ENCODE data around the gene DNAH11.

Gene DNAH11

DNA sequence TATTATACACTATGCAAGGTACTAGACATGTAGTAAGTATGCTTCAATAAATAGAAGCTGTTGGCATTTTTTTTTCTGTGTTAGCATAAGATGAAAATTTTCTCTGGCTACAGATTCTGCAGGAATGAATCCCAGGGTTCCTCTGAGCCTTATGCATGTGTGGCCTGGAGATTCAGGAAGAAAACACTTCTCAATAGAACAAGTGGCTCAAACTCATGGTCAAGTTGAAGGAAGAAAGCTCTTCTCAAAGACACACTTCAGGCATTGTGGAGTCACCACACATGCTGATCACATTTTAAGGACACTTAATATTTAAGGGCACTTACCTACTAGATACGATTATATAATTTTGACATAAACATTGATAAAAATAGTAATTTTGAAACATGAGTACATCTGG, 19.5 kb downstream of the DNAH11 start:
- DNase-seq = no peak

DNA sequence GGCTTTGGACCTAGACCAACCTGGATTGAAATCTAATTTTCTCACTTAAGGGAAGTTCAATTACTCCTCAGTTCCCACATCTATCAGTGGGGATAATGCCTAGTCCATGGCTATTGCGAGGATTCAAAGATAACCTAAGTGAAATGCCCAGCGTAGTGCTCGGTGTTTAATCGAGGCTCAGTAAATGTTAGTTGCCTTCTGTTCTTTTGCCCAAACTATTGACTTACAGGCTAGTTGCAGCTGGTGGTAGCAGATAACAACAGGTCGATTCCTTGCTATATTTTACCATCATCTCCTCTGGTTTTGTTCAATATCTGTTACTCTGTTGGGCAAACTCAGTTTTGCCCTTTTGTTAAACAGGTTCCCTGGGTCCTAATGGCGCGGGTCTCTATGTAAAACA, 22.8 kb downstream of the DNAH11 start:
- DNase-seq = no peak

DNA sequence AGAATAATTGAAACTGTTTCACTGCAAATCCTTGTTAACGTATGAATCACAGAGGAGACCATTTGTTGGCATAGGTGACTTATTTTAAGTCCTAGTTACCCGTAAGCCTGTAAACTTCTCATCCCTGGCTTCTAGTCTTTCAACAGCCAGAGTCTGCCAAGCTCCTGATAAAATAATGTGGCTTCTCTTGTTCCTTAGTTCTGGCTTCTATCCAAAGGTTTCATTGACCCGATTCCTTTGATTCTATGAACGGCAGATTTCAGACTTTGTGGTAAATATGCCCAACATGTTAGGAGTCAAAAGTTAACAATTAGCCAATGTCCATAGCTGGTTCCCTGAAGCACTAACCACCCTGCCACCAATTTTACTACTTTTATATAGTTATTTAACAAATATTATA, 23.3 kb downstream of the DNAH11 start:
- DNase-seq = no peak

DNA sequence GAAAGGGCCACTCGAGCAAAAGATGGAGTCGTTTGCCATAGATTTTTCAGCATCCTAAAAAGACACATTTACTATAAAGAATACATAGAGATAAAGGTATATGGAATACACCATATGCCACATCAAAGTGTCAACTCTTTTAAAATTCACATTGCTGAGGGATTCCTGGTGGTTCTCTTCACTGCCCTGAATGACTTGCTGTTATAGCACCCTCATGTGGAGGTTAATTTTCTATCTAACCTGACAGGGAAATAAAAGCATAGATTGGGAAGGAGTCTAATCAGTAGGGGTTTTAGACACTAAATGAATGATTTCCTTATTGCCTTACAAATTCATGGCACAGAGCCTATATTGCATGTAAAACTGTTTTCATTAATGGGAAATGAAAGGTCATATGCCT, 25.9 kb downstream of the DNAH11 start:
- no peak for DNase-seq

DNA sequence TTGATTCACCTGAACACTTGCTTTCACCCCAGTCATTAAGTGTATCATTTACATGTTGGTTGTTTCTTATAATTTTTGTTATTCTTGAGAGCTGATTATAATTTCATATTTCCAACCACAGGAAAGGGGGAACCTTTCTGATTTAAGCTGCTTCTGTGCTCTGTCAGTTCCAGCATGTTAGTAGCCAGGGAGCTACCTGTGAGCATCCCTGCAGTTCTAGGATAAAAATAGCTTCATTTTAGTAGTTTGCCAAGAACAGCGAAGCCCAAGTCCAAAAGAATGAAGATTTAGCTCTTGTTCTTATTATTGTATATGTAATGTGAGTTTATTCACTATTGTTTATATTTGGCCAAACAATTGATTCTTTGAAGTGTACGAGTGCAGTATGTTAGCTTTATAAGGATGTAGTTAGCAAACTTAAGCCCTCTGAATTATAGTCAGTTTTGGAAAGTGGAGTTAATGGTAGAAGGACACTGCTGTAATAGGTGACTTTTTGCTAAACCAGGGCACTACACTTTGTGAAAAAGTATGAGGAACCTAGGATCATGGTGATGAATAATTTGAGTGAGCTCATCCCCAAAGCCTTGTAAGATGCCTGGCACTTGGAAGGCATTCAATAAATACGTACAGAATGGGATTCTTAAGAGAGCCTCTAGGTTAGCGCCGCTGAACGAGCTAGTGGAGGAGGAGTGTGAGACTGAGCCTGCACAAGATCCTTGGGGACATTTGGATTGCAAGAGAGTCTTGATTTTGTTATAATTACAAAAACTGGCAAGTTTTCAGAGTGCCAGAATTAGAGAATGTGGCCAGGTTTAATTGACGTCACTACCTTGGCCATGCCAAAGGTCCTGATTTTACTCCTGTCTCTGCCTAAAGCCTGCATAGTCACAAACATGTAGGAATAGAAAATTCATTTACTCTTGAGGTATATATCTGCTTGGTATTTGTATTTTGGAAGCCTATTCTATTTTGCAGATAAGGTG, 29.8 kb downstream of the DNAH11 start:
- no peak for DNase-seq

DNA sequence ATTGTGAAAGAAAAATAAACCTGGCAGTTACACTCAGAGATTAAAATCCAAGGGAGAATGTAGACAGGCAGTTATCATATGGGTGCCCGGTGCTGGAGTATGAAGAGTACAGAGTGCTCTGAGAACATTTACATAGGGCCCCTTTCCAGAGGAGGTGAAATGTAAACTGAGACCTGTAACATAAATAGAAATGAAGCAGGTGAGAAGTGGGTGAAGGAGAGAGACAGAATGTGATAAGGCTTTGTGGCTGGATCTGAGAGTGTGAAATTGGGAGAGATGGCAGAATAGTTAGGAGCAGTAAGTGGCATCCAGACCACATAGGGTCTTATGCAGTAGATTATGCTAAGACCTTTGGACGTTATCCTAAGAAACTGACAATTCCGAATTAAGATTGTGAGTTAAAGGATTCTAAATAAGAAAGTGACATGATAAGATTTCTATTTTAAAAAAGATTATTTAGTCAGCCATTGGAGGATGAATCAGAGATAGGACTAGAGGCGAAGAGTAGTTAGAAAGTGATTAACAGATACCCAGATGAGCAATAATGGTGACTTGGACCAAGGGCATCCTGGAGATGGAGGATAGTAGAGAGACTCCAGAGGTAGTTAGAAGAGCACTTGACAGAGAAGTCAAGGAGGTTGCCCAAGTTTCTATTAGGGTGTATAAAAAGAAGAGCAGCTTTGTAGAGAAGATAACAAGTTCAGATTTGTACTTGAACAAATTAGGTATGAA, 36.7 kb downstream of the DNAH11 start:
- DNase-seq = no peak

DNA sequence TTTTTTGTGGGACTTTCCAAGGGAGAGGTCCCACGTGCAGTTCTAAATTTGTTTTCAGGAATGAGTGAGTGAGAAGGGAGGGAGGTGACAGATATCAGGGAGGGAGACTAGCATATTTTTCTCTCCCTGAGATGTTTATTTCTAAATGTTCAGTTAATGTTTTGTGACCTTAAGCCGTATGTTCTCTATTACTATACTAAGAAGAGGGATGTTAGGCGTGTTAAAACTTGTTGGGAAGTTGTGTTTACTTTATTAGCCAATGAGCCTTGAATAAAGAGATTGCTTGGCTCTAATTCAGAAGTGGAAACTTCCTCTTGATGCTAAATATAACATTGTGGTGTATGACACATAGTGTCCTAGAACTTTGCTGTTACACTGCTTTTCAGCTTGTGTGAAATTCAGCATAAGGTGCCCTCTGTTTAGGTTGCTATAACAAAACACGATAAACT, 37.3 kb downstream of the DNAH11 start:
- no peak for DNase-seq

DNA sequence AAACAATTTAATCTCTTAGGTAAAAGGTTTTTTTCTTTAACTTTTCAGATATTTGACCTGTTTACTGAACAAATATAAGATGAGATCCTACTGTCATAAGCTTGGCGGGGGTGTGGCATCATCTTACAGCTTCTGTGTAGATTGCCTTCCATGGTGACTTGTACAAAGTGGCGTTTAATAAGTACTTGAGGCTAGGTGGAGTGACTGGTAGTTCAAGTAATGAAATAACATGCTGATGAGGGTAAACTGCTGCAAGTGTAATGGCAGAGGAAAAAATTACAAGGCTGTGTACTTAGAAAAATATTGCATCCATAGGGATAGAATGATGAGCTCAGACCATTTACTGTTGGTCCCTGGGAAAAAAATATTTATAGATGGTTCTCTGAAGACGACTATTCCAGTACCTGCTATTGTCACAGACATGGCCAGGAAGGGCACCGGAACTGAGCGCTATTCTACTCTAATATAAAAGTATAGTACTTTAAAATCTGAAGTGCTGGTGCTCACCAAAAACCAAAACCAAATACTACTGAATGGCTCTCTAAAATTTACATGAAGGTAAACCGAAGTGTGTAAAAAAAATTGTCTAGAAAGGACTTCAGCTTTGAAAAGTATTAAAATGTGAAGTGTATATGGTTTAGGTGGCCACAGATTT, 42.4 kb downstream of the DNAH11 start:
- no peak for DNase-seq

DNA sequence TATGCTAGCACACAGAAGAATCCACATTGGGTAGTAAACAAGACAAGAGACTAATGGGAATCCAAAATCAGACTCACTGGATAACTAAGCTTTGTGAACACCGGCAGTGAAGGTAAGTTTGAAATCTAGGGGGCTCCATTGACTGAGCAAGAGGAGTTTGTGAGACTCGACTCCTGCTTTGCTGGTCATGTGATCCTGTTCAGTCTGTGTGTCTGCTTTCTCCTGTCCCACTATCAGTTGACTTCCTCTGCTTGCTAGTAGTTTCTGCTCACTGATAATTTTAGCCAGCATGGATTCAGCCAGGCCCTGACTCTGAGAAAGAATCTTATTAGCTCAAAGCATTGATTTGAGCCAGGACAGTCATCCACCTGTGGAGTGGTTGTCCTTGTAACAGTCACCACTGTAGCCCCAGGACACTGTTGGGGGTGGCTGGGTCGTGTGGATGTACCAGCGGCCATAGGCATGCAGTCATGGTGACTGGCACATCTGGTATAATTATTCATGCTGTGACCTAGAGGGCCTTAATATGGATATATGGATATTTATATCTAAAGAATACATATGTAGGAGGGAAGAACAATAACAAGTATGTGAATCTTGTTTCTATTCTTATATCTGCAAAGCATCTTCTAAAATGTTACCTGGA, 44.4 kb downstream of the DNAH11 start:
- no peak for DNase-seq

DNA sequence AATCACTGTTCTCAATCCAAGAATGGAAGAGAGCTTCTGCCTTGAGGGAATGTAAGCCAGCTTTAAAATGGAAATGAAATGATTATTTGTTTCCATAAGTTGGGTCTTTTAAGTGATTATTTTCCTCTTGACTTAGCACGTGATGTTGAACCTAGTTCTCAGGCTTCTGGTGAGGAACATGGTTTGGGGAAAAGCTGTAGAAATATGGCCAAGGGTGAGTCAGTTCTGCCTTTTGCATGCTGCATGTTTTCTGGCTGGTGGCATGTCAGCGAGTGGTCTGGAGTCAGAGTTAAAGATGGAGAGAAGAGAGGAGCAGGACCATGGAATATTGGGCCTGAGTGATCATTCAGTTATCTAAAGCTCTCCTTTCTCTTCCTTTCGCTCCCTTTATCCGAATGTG, 54.0 kb downstream of the DNAH11 start:
- no peak for DNase-seq

DNA sequence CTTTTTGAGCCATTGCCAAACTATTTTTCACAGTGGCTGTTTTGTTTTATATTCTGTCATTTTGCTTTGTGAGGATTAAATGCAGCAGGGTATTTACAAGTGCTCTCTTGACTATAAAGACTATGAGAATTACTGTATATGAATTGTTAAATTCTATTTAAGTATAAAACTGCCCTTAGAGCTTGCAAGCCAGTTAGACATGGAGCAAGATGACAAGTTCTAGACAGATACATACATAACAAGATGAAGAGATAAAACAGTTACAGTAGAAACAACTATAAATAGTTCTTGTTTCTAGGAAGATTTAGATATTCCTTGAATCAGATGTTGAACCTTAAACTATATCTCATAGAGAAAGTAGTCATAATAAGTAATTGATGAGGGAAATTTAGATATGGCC, 60.6 kb downstream of the DNAH11 start:
- no peak for DNase-seq

DNA sequence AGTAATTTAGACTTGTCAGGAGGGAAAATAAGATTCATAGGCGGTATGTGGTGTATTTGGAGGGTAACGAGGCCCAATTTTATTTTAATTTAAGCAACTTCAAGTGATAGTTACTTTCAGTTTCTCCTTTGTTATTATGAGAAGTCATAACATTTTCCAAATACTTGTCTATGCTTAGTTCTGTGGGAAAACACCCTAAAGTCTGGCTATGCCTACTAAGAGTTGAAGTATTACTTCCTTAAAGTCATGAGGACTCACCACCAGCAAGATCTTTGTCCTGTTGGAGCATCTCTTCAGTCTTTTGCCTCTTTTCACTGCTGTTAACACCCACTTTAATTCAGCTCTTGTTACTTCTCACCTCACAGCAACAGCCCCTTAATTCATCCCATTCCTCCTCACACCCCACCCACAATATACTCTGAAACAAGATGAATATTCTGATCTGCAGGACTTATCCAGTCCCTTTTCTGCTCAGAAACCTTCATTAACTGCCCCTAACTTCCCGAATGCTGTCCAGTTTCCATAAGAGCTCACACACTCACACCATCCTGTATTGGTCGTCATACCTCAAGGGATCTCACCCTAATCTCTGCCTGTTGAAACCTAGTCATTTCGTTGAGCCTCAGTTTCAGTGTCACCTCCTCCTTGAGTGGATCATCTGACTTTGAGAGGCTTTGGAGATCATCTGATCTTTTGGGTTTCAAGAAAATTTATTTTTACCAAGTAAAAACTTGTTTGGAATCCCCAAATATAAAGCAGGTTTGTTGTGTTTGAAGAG, 61.3 kb downstream of the DNAH11 start:
- no peak for DNase-seq

DNA sequence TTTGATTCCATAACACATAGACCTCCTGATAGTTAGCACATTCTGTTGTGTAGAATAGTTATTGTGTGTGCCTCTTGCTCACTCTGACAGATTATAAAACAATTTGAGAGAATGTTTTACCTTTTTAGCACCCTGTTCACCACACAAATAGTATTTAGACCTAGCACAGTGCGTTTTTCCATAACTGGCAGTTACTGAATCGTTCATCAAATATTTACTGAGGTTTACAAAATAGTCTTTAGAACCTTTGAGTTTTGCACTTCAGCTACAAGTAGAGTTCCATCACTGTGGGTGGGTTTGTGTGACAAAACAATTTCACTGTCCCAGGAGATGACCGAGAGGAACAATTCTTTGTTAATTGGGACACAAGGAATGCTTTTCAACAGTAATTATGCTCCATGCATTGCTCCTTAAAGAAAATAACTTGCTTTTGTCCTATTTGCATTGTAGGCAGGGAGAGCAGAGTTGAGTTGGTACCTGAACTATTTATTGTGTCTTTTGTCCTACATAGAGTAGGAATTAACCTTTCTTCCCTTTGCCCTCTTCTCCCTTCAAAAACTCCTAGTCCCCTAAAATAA, 62.3 kb downstream of the DNAH11 start:
- DNase-seq = no peak

DNA sequence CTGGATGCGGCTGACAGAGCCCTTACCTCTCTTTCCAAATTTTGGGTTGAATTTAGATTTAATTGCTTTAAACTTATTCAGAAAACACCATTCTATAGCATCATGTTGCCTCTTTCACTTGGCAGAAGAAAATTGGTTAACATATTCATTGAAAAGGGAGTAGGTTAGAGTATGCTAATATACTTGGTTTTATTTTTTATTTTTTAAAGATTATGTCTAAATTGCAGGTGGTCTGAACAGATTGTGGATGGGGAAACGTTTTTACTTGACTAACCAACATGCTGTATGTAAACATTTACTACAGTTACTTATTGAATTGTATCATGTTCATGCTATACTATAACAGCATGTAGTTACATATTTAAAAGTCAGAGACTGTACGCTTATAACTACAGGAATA, 65.6 kb downstream of the DNAH11 start:
- DNase-seq = no peak

DNA sequence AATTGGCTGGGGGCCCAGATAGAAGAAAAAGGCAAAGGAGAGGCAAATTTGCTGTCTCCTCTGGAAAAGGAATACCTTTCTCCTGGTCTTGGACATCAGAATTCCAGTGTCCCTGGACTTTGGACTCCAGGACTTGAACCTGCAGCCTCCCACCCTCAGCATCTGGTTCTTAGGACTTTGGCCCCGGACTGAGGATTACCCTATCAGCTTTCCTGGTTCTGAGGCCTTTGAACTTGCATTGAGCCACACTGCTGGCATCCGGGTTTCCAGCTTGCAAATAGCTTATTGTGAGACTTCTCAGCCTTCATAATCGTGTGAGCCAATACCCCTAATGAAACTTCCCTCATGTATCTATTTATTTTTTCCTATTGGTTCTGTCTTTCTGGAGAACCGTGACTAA, 68.3 kb downstream of the DNAH11 start:
- DNase-seq = no peak

DNA sequence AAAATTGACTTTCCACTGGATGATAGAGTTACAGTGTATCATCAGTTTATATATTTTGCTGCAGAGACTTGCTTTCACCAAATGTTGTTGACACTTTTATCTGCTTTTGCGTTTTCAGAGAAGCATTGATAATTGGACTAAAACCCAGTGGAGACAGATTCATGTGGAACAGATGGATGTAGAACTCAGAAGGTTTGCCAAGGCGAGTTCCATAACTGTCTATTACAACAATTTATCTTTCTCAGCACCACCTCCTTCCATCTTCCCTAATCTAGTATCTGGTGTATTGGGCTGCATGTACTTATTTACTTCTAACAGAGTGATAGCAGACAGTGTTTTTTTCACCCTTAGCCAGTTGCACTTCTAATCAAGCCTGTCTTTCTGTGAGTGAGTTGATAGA, 73.3 kb downstream of the DNAH11 start:
- DNase-seq = no peak

DNA sequence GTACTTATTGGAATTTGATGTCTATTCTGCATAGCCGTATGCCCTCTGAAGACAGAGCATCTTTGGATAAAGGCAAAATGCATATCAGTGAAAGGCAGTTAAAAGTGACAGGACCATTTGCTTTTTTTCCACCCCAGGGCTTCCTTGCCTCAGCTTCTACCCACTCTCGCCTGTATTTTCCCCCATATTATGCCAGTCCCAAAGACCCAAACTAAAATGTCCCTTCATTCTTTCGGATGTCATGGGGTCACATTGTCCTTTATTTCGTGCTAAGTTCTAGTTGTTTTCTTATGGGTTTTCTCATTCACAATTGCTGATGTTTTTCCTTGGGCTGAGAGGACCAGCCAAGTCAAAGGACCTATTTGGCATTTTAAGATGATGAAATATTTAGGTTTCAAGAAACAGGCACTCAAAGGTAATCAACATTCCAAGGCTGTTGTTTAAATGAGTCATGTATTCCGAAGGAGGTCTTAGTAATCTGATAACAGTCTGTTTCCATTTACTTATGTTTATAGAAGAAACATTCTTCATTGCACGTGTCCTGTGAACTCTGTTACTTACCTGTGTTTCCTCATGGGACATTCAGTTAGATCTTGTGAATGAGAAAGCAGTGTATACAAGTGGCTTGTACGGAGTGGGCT, 74.1 kb downstream of the DNAH11 start:
- no peak for DNase-seq

DNA sequence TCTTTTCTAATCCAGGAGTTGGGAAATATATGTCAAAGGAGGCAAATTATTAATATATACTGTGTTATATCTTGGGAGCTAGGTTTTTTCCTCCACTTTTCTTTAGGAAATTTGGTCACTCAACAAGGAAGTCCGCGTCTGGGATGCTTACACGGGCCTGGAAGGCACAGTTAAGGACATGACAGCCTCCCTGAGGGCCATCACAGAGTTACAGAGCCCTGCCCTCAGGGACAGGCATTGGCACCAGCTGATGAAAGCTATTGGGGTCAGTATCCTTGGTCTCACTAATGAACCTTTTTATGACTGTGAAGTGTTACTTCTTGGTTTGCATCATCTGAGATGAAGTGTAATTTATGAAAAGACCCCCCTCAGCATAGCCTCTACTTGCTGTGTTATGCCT, 74.7 kb downstream of the DNAH11 start:
- no peak for DNase-seq

DNA sequence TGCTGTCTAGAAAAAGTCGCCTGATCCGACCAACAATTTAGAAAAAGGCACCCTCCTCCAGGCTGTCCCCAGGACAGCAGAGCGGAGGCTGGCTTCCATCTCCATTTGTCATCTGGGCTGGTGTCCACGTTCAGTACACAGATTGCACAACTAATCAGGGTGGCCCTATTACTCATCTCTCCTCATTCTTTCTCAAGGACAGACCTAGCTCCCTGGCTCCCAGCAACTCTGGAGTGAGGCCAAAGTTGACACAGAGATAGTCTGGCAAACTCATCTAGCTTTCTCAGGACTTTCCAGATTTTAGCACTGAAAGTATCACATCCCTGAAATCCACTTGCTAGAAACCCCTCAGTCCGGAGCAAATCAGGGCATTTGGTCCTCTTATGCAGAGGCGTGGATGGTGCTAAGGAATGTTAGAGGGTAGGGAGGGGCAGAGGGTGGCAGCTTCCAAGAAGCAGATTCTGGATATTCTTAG, 75.1 kb downstream of the DNAH11 start:
- DNase-seq = no peak

DNA sequence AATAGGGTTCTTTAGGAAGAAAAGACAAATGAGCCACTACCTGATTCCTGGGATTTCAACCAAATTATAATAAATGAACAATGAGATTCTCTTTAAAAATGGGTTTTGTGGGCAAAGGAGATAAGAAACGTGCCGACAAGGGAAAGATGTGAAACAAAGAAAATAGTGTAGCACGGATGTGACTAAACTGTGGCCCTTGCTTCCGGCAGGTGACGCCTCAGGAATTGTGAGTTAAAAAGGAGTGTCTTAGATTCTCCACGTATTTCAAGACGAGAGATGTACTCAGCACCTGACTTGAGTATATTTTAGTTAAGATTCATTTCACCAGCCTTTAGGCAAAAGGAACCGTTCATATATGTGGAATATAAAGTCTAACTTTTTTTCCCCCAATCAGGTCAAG, 75.9 kb downstream of the DNAH11 start:
- no peak for DNase-seq

DNA sequence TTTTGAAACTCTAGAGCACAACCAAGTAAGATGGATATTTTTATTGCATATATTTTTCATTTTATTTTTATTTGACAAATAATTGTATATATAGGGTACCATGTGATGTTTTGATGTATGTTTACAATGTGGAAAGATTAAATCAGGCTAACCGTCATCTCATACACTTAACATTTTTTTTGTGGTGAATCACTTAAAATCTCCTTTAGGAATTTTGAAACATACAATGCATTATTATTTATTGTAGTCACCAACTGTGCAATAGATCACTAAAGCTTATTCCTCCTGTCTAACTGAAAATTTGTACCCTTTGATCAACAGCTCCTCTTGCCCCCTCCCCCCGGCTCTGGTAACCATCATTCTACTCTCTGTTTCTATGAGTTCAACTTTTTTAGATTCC, 77.2 kb downstream of the DNAH11 start:
- no peak for DNase-seq
